Activated CD8-positive, alpha-beta T cell treated with anti-CD3 and anti-CD28 coated beads for 36 hours (primary cell): ENCODE data around the gene KMT5B. TPM values are rescaled to one million over a fixed set of nuclear protein-coding genes. Genes with fewer than 3 reads are reported as not detected.

Source experiments
- ATAC-seq: fragments of 200-7000 bp; cut with Tn5 transposase; one replicate; pipeline ENCODE4 v1.10.0; 2021; ENCODE audit warnings: mild to moderate bottlenecking, moderate library complexity
- CTCF ChIA-PET: fragments of 350-600 bp; sonication (Branson Sonifier 250); formaldehyde crosslinking; loops from one replicate; lab custom pipeline; 2021; ENCODE audit warnings: antibody characterized with exemption; lab: Charles Lee
- POLR2A ChIA-PET: fragments of 350-600 bp; sonication (Branson Sonifier 250); formaldehyde crosslinking; loops from one replicate; lab custom pipeline; 2021; ENCODE audit warnings: antibody characterized with exemption; lab: Charles Lee
- DNase-seq: peaks from one replicate; pipeline ENCODE4 v3.0.0-alpha.2; 2020
- H3K27ac Mint-ChIP-seq: one replicate; pipeline ENCODE4 v1.8.0; 2021; ENCODE audit warnings: mild to moderate bottlenecking, mixed read lengths
- H3K27me3 Mint-ChIP-seq: one replicate; pipeline ENCODE4 v1.8.0; 2021; ENCODE audit warnings: mixed read lengths
- H3K36me3 Mint-ChIP-seq: one replicate; pipeline ENCODE4 v1.8.0; 2021; ENCODE audit warnings: low read depth, mixed read lengths
- H3K4me1 Mint-ChIP-seq: one replicate; pipeline ENCODE4 v1.8.0; 2021; ENCODE audit warnings: low read depth, mixed read lengths
- H3K4me3 Mint-ChIP-seq: one replicate; pipeline ENCODE4 v1.8.0; 2021; ENCODE audit warnings: mild to moderate bottlenecking, moderate library complexity, mixed read lengths
- H3K9me3 Mint-ChIP-seq: one replicate; pipeline ENCODE4 v1.8.0; 2021; ENCODE audit warnings: mixed read lengths
- CTCF ChIP-seq: fragments of 200-600 bp; IDR thresholded peaks from one replicate; pipeline ENCODE4 v1.8.0; 2022; ENCODE audit warnings: antibody characterized with exemption, mild to moderate bottlenecking
- intact Hi-C: fragments of 100-400 bp; cut with micrococcal nuclease; formaldehyde crosslinking; loops from one replicate; pipeline ENCODE4 v1.10.0; 2022
- total RNA-seq, 2 experiments: library from RNA; stranded (reverse); gene quantifications; one replicate each; pipeline ENCODE4 v1.2.3, GENCODE V29; 2021

The KMT5B gene
- total RNA-seq, 2 experiments from 2014 or later = 16.9 to 17.9 TPM

GRCh38 chr11:68168694-68169093 lies 44.4 kb downstream of the KMT5B start:
- ATAC-seq = no peak
- Mint-ChIP-seq H3K36me3 (peaks cover 19% of the 10 kb centered on the region), H3K27me3 (no peaks in the 10 kb centered on the region), H3K27ac (no peak overlapping the region), H3K4me1 (peaks cover 2% of the 10 kb centered on the region), H3K9me3 (no peaks in the 10 kb centered on the region), H3K4me3 (no peak overlapping the region)
- DNase-seq = no peak
- ChIA-PET POLR2A (no interaction called here), CTCF (interaction anchor here (1.4 kb wide), 1 partner anchor 12 kb away, joined by 3 read pairs; no protein-coding TSS in a partner anchor)
- intact Hi-C loops = no loop called here
- no peak for TF ChIP-seq CTCF

GRCh38 chr11:68167474-68167873 lies 45.6 kb downstream of the KMT5B start:
- Mint-ChIP-seq H3K27ac (no peak overlapping the region), H3K4me3 (no peak overlapping the region), H3K36me3 (peaks cover 19% of the 10 kb centered on the region), H3K9me3 (no peaks in the 10 kb centered on the region), H3K27me3 (no peaks in the 10 kb centered on the region), H3K4me1 (peaks cover 2% of the 10 kb centered on the region)
- ATAC-seq (no peak), DNase-seq (no peak)
- ChIA-PET CTCF (no interaction called here), POLR2A (no interaction called here)
- intact Hi-C loops = no loop called here
- TF ChIP-seq CTCF = no peak

GRCh38 chr11:68166969-68167368 lies 46.1 kb downstream of the KMT5B start:
- ChIA-PET POLR2A (interaction anchor here (1.0 kb wide), 1 partner anchor 13 kb away, joined by 3 read pairs; no protein-coding TSS in a partner anchor), CTCF (no interaction called here)
- no peak overlapping the region for H3K27ac Mint-ChIP-seq
- H3K4me3 Mint-ChIP-seq = no peak overlapping the region
- no peak for TF ChIP-seq CTCF
- H3K9me3 Mint-ChIP-seq = no peaks in the 10 kb centered on the region
- DNase-seq = no peak
- intact Hi-C loops = no loop called here
- H3K4me1 Mint-ChIP-seq = peaks cover 2% of the 10 kb centered on the region
- no peak for ATAC-seq
- no peaks in the 10 kb centered on the region for H3K27me3 Mint-ChIP-seq
- peaks cover 19% of the 10 kb centered on the region for H3K36me3 Mint-ChIP-seq

GRCh38 chr11:68165601-68166000 lies 47.5 kb downstream of the KMT5B start:
- Mint-ChIP-seq H3K9me3 (no peaks in the 10 kb centered on the region), H3K27ac (no peak overlapping the region), H3K4me1 (peaks cover 2% of the 10 kb centered on the region), H3K4me3 (no peak overlapping the region), H3K36me3 (peaks cover 15% of the 10 kb centered on the region), H3K27me3 (no peaks in the 10 kb centered on the region)
- no peak for TF ChIP-seq CTCF
- DNase-seq = no peak
- ChIA-PET CTCF (no interaction called here), POLR2A (no interaction called here)
- ATAC-seq = no peak
- intact Hi-C loops = no loop called here

GRCh38 chr11:68164437-68164836 lies 48.7 kb downstream of the KMT5B start:
- ATAC-seq (no peak), DNase-seq (no peak)
- Mint-ChIP-seq H3K36me3 (peaks cover 8% of the 10 kb centered on the region), H3K27me3 (no peaks in the 10 kb centered on the region), H3K4me1 (peaks cover 2% of the 10 kb centered on the region), H3K27ac (no peak overlapping the region), H3K4me3 (no peak overlapping the region), H3K9me3 (no peaks in the 10 kb centered on the region)
- ChIA-PET CTCF (no interaction called here), POLR2A (interaction anchor here (0.5 to 1.3 kb wide), 3 partner anchors 9 to 47 kb away, joined by 3 to 4 read pairs (median 3); no protein-coding TSS in a partner anchor)
- intact Hi-C loops = no loop called here
- TF ChIP-seq CTCF = no peak
